ENCODE data around the gene OR6K2.
"Not testable (repeated sequence)": the region's sequence is repeated elsewhere in the genome, so short reads cannot be mapped to it uniquely, and the experiment has no call there.

OR6K2 gene, protein sequence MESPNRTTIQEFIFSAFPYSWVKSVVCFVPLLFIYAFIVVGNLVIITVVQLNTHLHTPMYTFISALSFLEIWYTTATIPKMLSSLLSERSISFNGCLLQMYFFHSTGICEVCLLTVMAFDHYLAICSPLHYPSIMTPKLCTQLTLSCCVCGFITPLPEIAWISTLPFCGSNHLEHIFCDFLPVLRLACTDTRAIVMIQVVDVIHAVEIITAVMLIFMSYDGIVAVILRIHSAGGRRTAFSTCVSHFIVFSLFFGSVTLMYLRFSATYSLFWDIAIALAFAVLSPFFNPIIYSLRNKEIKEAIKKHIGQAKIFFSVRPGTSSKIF

DNA sequence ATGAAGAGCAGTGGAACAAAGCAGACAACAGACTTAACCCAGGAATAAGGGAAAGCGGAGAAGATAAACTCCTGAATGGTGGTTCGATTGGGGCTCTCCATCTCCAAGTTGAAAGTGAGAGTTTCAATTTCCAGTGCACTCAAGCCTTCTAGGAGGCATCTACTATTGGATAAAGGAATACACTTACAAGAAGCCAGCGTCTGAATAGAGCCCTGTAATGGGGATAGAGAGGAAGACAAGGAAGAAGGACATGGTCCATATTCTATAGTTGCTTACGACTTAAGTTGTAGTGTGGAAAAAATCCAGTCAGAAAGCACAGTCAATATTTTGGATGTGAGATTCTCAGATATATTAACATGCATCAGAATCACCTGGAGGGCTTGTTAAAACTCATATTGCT is at the start of gene OR6K2:
OR6K2 (minus strand) TSS at position 101 of the 400 bp plus-strand sequence; CDS start at position 101, 0 bp downstream.
- no peak for DNase-seq (ENCODE audit: low read depth)

DNA sequence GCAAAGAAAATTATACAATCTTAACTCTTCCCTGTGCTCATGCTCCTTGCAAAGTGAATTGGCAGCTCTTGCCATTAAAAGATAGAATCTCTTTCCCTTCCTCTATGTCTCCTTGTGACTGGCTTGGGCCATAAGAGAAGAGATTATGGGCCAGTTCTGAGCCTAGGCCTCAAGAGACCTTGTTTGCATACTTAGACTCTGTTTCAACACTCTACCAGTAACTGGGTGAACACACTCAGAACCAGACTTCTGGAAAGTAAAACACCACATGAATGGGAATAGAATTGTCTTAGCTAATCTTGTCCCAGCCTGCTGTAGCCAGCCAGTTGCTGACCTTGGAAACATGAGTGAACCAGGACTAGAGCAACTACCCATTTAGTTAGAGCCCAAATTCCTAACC is 35.4 kb upstream of the OR6K2 start:
- no peak for DNase-seq (ENCODE audit: low read depth)

DNA sequence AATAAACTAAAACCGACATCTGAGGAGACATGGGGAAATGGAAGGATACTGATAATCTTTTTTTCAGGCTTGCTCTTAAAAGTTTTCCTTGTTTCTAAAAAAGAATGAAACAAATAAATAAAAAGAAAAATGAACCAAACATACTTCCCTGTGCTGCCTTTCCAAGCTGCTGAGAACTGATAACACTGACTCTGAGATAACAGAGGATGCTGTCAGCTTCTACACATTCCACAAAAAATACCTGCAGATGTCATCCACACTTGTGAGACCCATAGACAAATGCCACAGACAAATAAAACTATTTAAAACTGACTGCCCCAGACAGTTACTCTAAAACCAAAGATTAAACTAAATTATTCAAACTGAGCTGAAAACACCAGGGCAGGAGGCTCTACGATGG is 32.1 kb upstream of the OR6K2 start:
- DNase-seq (ENCODE audit: low read depth): no peak

DNA sequence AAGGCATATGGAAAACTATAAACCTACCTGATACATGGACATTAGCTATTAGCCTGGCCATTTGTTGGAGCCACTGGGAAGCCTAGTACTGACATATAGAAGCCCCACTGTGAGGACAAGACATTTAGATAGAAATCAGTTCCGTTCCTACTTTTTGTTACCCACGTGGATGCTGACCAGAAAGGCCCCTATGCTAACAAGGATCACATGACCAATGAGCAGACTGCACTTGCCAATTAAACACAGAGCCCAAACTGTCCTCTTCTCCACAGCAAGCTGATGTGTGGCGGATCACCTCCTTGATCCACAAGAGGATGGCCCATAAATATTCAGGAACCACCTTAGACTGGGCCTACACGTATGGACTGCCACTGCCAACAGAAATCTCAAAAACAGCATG is 31.3 kb upstream of the OR6K2 start:
- DNase-seq (ENCODE audit: low read depth): no peak

DNA sequence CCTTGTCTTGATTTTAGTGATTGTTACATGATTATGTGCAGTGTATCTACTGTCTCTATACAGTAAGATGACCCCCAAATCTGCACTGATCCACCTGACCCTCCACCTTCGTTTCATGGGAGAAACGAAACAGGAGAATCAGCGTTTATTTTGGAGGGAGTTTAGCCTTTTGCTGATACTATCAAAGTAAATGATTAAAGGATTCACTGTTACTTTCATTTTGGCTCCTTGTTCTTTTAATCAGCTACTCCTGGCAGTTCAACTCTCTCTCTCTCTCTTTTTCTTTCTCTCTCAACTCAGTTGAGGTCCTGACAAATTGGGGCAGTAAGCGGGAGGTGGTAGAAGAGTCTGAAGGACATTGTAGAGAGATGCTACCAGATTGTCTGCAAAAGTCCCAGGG is 30.0 kb upstream of the OR6K2 start:
- no peak for DNase-seq (ENCODE audit: low read depth)

DNA sequence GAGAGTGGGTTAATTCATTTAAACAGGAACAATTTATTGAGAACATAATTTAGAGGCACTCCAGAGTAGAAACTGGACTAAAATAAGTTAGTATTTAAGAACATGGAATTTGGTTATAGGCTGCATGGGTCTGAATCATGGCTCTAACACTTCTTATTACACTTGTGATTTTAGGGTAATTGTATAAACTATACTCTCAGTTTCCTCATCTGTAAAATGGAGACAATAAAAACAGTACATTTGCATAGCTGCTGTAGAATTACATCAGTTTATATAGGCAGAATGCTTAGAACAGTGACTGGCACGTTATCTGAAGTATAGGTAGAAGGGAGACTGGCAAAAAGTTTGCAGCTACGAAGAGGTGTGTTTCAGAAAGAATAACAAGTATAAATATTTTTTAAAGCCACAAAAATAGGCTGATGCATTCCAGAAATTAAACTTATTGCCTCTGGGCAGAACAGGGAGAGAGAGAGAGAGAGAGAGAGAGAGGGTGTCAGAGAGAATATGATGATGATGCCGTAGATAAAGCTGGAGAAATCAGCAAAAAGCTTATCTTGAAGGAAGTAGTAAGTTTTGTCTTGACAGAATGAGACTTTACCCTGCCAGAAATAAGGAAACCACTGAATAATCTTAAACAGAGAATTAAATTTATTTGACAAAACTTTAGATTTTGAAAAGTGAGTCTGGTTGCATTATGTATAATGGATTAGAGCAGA is 28.2 kb upstream of the OR6K2 start:
- DNase-seq (ENCODE audit: low read depth): no peak

DNA sequence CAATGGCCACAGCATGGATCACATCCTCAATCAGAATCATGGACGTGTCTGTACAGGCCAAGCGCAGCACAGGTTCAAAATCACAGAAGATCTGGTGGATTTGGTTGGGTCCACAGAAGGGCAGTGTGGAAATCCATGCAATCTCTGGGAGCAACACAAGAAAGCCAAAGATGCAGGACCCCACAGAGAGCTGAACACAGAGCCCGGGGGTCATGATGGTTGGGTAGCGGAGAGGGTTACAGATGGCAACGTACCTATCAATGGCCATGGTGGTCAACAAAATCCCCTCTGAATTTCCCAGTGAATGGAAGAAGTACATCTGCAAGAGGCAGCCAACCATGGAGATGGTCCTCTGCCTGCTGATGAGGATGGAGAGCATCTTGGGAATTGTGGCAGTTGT is 24.0 kb upstream of the OR6K2 start:
- DNase-seq (ENCODE audit: low read depth): no peak

DNA sequence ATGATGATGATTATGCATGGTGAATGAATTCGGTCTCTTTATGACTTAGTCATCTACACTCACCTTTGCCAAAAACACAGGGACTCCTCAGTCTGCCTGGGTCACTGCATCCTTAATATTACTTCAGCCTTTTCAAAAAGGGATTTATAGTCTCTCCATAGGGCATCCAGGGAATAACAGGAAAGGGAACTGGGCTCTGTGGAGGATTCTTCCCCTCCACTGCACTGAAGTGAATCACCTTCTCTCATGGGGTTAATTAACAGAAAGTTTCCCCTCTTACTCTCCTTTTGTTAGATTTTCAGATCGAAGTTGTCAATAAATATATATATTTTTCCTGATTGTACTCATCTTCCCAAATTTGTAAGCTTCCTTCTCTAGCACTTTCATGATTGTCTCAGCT is 20.2 kb upstream of the OR6K2 start, which contains the start of gene OR6K3:
OR6K3 (minus strand) TSS at position 101 of the 400 bp plus-strand sequence. CDS start 2,605 bp downstream, outside the sequence.
- no peak for DNase-seq (ENCODE audit: low read depth)

DNA sequence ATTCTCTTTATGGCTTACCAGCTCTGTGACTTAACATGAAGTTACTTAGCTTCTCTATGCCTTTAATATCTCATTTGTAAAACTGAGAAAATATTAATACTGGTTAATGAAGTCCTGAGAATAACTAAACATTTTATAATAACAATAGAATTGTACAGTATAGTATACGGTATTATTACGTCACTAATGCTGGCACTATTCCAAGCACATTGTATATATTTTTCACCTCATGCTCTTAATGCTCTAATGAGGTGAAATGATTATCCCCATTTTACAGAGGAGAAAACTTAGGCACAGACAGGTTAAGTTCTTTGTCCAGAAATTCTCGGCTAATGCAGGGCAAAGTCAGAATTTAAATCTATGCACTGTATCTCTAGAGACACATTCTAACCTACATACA is 19.2 kb upstream of the OR6K2 start:
- no peak for DNase-seq (ENCODE audit: low read depth)

DNA sequence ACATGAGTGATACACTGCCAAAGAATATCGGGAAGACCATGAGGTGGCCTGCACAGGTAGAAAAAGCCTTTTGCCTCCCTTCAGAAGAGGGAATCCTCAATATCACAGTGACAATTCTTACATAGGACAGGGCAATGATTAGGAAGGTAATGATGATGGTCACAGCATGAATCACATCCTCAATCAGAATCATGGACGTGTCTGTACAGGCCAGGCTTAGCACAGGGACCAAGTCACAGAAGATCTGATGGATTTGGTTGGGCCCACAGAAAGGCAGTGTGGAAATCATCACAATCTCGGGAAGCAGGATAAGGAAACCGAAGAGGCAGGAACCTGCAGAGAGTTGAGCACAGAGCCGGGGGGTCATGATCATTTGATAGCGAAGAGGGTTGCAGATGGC is 16.9 kb upstream of the OR6K2 start:
- DNase-seq (ENCODE audit: low read depth): no peak

DNA sequence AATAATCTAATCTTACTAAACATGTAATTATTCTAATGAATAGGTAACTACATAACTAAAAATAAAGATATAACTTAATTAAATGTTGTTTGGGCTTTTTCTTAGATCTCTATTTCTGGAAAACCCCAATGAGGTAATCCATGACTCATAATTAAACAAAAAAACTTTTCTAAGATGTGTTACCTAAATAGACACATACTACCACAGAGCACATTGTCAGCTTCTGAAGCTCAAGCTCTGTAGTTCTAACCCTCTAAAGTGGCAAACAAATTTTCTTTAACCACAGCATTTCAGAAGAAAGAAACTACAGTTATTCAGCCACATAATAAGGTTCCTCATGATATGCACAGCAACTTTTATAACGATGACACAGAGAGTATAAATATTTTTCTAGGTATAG is 15.9 kb upstream of the OR6K2 start:
- no peak for DNase-seq (ENCODE audit: low read depth)

DNA sequence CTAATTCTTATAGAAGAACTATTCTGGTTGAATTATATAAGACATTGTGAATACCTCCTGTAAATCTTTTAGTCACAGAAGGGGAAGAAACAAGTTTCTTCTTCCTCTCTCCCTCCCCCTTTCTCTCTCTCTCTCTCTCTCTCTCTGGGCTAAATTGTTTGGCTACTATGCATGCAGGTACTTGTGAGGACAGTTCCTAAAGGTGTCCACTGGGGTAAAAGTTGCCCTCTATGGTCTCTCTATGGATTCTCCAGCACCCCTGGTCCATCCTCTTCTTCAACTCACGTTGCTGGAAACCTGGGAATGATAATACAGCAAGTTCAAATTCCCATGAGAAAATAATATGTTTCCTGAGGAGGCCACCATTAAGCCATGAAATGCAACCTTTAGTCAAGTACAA is 14.3 kb upstream of the OR6K2 start:
- no peak for DNase-seq (ENCODE audit: low read depth)

DNA sequence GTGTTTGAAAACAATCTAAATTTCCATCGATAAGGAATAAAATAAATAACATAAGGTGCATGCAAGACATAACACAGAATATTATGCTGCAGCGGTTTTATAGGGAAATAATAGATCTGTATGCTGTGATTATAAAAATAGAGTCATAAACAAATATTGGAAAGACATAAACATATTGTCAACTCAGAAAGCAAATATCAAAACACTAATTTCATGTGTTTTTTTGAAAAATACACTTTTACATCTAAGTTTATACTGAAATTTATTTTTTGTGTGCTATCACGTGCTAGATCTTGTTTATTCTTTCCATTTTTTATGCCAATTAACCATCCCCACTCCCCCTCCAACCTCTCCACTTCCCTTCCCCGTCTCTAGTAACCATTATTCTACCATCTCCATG is 10.6 kb upstream of the OR6K2 start:
- DNase-seq (ENCODE audit: low read depth): no peak

DNA sequence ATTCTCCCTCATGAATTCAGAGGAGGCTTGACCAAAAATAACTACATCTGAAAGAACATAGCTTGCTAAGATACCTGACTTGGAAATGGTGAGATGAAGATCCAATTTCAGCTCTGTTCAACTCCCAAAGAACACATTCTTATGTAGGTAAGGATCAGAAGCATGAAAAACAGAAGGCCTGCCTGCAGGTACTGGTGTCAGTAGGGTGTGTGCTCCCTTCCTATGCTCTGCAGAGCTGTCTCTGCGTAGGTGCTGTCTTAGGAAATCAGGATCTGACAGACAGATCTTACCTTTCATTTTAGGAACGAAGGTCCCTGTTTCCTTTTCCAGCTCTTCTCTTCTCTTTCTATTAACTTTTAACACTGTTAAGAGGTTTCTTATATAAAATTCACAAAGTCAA is 5.6 kb upstream of the OR6K2 start:
- no peak for DNase-seq (ENCODE audit: low read depth)

DNA sequence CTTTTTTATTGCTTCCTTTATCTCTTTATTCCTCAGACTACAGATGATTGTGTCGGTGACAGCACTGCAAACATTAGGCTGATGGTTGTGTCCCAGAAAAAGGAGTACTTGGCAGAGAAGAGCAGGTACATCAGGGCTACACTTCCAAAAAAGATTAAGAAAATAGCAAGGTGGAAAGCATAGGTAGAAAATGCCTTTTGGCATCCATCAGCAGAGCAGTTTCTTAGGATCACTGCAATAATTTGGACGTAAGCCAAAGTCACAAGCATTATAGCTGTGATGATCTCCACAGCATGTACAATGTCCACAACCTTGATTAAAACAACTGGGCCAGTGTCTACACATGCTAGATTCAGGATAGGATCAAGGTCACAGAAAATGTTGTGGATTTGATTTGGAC is 5.9 kb downstream of the OR6K2 start:
- no peak for DNase-seq (ENCODE audit: low read depth)

DNA sequence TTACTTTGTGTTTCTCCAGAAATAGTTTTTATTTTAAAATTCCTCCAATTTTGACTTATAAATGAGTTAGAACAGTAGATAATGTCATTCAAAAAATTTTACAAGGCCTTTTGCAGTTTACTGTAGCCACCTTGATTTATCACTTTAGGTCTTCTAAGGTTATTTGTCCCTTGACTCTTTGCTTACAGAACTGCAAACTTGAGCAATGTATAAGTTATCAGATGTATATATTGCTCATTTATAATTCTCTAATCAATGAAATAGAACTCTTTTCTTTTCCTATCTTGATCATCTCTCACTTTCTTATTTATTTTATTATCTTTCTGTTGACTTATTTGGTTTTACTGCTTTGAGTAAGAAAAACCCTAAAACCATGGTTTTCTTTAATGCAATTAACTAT is 8.1 kb downstream of the OR6K2 start:
- DNase-seq (ENCODE audit: low read depth): no peak

DNA sequence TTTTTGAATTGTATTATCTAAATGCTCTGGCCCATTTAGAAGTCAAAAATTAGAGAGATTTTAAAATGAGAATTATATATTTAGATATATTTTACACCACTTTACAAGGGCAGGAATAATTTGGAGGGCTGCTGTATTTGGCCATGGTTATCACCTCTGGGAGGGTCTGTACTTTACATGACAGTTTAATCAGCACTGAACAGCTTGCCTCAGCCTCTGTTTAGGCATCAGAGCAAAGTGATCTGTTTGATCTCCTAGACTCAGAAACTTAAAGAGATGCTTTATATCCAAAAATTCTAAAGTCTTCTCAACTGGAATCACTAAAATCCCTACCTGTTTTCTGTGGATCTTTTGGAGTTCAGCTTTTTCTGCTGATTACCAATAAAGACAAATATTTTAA is 8.5 kb downstream of the OR6K2 start:
- no peak for DNase-seq (ENCODE audit: low read depth)

DNA sequence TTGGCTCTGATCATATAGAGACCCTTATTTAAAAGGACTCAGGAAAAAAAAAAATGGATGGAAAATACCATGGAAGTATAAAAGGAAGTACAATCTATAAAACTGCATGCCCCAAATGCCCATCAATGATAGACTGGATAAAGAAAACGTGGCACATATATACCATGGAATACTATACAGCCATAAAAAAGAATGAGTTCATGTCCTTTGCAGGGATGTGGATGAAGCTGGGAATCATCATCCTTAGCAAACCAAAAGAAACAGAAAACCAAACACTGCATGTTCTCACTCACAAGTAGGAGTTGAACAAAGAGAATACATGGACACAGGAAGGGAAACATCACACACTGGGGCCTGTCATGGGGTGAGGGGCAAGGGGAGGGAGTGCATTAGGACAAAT is 9.3 kb downstream of the OR6K2 start:
- not testable (repeated sequence) for DNase-seq (ENCODE audit: low read depth)

DNA sequence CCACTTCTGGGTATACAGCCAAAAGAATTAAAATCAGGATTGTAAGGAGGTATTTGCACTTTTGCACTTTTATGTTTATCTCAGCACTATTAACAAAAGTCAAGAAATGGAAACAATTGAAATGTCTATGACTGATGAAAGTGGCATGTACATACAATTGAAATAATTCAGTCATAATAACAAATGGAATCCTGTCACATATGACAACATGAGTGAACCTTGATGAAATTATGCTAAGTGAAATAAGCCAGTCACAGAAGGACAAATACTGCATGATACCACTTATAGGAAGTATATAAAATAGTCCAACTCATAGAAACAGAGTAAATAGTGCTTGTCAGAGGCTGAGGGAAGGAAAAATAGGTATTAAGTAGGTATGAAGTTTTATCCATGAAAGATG is 10.6 kb downstream of the OR6K2 start:
- no peak for DNase-seq (ENCODE audit: low read depth)

DNA sequence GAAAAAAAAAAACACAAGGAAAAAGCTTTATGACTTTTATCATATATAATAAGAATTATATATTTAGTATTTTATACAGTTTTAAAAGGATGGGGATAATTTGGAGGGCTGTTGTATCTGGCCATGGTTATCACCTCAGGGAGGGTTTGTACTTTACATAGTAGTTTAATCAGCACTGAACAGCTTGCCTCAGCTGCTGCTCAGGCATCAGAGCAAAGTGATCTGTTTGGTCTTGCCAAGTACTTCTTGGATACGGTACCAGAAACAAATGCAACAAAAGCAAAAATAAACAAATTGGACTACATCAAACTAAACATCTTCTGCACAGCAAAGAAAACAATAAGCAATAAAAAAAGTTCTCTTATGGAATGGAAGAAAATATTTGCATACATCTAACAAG is 11.3 kb downstream of the OR6K2 start:
- DNase-seq (ENCODE audit: low read depth): no peak

DNA sequence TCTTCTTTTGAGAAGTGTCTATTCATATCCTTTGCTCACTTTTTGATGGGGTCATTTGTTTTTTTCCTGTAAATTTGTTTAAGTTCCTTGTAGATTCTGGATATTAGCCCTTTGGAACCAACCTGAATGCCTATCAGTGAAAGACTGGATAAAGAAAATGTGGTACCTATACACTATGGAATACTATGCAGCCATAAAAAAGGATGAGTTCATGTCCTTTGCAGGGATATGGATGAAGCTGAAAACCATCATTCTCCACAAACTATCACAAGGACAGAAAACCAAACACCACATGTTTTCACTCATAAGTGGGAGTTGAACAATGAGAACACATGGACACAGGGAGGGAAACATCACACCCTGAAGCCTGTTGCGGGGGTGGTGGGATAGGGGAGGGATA is 12.1 kb downstream of the OR6K2 start:
- DNase-seq (ENCODE audit: low read depth): not testable (repeated sequence)

DNA sequence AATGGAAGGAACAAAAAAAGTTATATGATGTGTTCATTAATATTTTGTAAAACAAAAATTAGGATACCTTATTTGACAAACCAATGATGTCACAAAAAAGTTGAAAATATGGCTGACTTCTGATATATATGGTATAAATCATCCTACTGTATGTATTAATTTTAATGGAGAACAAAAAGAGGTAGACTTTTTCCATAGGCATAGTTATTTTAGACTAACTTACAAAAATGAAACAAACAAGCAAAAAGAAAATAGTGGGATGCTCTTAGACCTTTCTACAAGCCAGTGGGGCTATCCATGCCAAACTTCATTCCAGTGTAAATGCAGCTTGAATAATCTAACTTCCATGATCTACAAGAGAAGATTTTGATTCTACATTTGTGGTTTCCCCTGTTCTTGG is 13.4 kb downstream of the OR6K2 start:
- no peak for DNase-seq (ENCODE audit: low read depth)

DNA sequence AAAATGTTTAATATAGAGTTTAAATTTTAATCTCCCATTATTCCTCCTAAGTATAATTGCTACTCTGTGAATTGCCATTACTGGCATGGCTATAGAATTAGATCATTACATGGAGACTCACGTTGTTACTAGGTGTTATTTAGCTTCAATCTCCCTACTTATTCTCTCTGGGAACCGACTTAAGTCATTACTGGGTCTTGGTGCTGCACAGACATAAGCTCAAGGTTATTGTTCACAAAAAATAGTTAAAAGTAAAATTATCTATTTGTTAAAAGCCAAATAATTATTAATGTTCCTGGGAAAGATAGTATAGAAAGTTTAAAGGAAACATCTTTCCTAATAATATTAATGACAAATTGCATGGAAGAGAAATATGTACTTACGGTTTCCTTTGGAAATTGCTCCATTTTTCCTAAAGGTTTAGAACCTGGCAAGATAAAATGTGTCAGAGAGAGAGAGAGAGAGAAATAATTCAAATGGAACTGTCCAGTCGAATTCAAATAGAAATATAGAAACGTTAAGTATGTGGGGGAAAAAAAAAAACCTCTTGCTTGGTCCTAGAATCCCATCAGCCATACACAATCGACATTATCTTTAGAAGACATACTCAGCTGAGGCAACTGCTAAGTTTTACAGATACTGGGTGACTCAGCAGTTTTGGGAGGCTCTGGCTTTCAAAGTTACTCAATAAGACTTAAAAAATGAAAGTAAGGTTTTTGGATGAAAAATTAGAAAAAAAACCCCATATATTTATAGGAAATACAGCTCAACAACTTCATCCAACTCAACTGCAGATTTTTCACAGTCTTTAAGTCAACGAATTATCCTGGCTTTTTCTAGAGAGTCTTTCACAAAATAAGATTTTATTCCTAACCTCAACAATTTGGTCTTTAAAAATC is 14.1 kb downstream of the OR6K2 start, which contains the start of gene SPTA1:
SPTA1 (minus strand) TSS at position 605 of the 899 bp plus-strand sequence; CDS start at position 407, 198 bp downstream.
- DNase-seq (ENCODE audit: low read depth): no peak
